ENCODE data around the gene CATSPERZ. TPM values are rescaled to one million over a fixed set of nuclear protein-coding genes. Genes with fewer than 3 reads are reported as not detected.

The CATSPERZ gene
- total RNA-seq, 1 donor = not detected

- no peak for DNase-seq (ENCODE audit: low read depth)
- no peak for TF ChIP-seq CTCF (IDR thresholded peaks at IDR 0.05; ENCODE audit: insufficient read depth, low read depth, low read length)
- no peak overlapping the region for H3K4me3 ChIP-seq (ENCODE audit: low read depth, low read length)
Observed at GRCh38 chr11:64253481-64253880, 46.7 kb upstream of the CATSPERZ start.

- TF ChIP-seq CTCF (IDR thresholded peaks at IDR 0.05; ENCODE audit: insufficient read depth, low read depth, low read length) = no peak
- DNase-seq (ENCODE audit: low read depth) = no peak
- no peak overlapping the region for H3K4me3 ChIP-seq (ENCODE audit: low read depth, low read length)
Observed at GRCh38 chr11:64254326-64254725, 45.8 kb upstream of the CATSPERZ start.

GRCh38 chr11:64255135-64256128 is 44.7 kb upstream of the CATSPERZ start:
- DNase-seq (ENCODE audit: low read depth) = no peak

GRCh38 chr11:64256300-64256699 is 43.9 kb upstream of the CATSPERZ start:
- H3K4me3 ChIP-seq (ENCODE audit: low read depth, low read length) = no peak overlapping the region
- TF ChIP-seq CTCF (IDR thresholded peaks at IDR 0.05; ENCODE audit: insufficient read depth, low read depth, low read length) = no peak
- no peak for DNase-seq (ENCODE audit: low read depth)

More at GRCh38 chr11:64255135-64256128, 44.7 kb upstream of the CATSPERZ start:
- no peak overlapping the region for H3K4me3 ChIP-seq (ENCODE audit: low read depth, low read length)
- no peak for TF ChIP-seq CTCF (IDR thresholded peaks at IDR 0.05; ENCODE audit: insufficient read depth, low read depth, low read length)

- no peak for TF ChIP-seq CTCF (IDR thresholded peaks at IDR 0.05; ENCODE audit: insufficient read depth, low read depth, low read length)
- no peak overlapping the region for H3K4me3 ChIP-seq (ENCODE audit: low read depth, low read length)
- DNase-seq (ENCODE audit: low read depth) = no peak
Observed at GRCh38 chr11:64258356-64258755, 41.8 kb upstream of the CATSPERZ start.

- DNase-seq (ENCODE audit: low read depth) = no peak
- no peak overlapping the region for H3K4me3 ChIP-seq (ENCODE audit: low read depth, low read length)
- TF ChIP-seq CTCF (IDR thresholded peaks at IDR 0.05; ENCODE audit: insufficient read depth, low read depth, low read length) = no peak
Observed at GRCh38 chr11:64258946-64259532, 41.1 kb upstream of the CATSPERZ start.

Data from fibroblast of villous mesenchyme (primary cell).